ENCODE results near the gene PTPRF.

PTPRF gene

GRCh38 chr1:43522431-43522775 lies 8.3 kb upstream of the PTPRF start:
- no peak overlapping the region for H3K27ac ChIP-seq
- TF ChIP-seq CTCF (IDR thresholded peaks at IDR 0.05): no peak
- H3K4me1 ChIP-seq (ENCODE audit: control insufficient read depth in 1 of 2, insufficient read depth in 1 of 2, low read depth in 1 of 2, low read length in 1 of 2): no peaks in the 10 kb centered on the region
- no peak overlapping the region for H3K4me3 ChIP-seq (ENCODE audit: low read depth in 1 of 2, low read length in 1 of 2)
- peaks cover 44% of the 10 kb centered on the region for H3K27me3 ChIP-seq
- H3K36me3 ChIP-seq: no peaks in the 10 kb centered on the region
- H3K9me3 ChIP-seq: no peaks in the 10 kb centered on the region

GRCh38 chr1:43522776-43523480 lies 7.8 kb upstream of the PTPRF start:
- no peaks in the 10 kb centered on the region for H3K36me3 ChIP-seq
- peaks cover 50% of the 10 kb centered on the region for H3K27me3 ChIP-seq
- H3K9me3 ChIP-seq: no peaks in the 10 kb centered on the region
- no peak for TF ChIP-seq CTCF (IDR thresholded peaks at IDR 0.05)
- H3K27ac ChIP-seq: no peak overlapping the region
- H3K4me3 ChIP-seq (ENCODE audit: low read depth in 1 of 2, low read length in 1 of 2): no peak overlapping the region
- H3K4me1 ChIP-seq (ENCODE audit: control insufficient read depth in 1 of 2, insufficient read depth in 1 of 2, low read depth in 1 of 2, low read length in 1 of 2): no peaks in the 10 kb centered on the region

GRCh38 chr1:43524804-43525203 lies 5.9 kb upstream of the PTPRF start:
- no peaks in the 10 kb centered on the region for H3K36me3 ChIP-seq
- no peaks in the 10 kb centered on the region for H3K4me1 ChIP-seq (ENCODE audit: control insufficient read depth in 1 of 2, insufficient read depth in 1 of 2, low read depth in 1 of 2, low read length in 1 of 2)
- no peaks in the 10 kb centered on the region for H3K9me3 ChIP-seq
- no peak overlapping the region for H3K4me3 ChIP-seq (ENCODE audit: low read depth in 1 of 2, low read length in 1 of 2)
- no peak overlapping the region for H3K27ac ChIP-seq
- peaks cover 56% of the 10 kb centered on the region for H3K27me3 ChIP-seq
- TF ChIP-seq CTCF (IDR thresholded peaks at IDR 0.05): no peak

GRCh38 chr1:43526002-43526401 lies 4.7 kb upstream of the PTPRF start:
- Histone ChIP-seq H3K4me3 (ENCODE audit: low read depth in 1 of 2, low read length in 1 of 2) (no peak overlapping the region), H3K36me3 (no peaks in the 10 kb centered on the region), H3K27ac (no peak overlapping the region), H3K9me3 (no peaks in the 10 kb centered on the region), H3K27me3 (peaks cover 60% of the 10 kb centered on the region), H3K4me1 (ENCODE audit: control insufficient read depth in 1 of 2, insufficient read depth in 1 of 2, low read depth in 1 of 2, low read length in 1 of 2) (no peaks in the 10 kb centered on the region)
- TF ChIP-seq CTCF (IDR thresholded peaks at IDR 0.05): no peak

- Histone ChIP-seq H3K9me3 (no peaks in the 10 kb centered on the region), H3K36me3 (no peaks in the 10 kb centered on the region), H3K4me1 (ENCODE audit: control insufficient read depth in 1 of 2, insufficient read depth in 1 of 2, low read depth in 1 of 2, low read length in 1 of 2) (peaks cover 3 to 4% of the 10 kb centered on the region in 2 experiments), H3K27ac (no peak overlapping the region), H3K4me3 (ENCODE audit: low read depth in 1 of 2, low read length in 1 of 2) (no peak overlapping the region), H3K27me3 (peaks cover 61% of the 10 kb centered on the region)
- no peak for TF ChIP-seq CTCF (IDR thresholded peaks at IDR 0.05)
Observed at GRCh38 chr1:43527111-43527878, 3.4 kb upstream of the PTPRF start.
